ENCODE results near the gene WFDC1. TPM values are rescaled to one million over a fixed set of nuclear protein-coding genes. Genes with fewer than 3 reads are reported as not detected.

WFDC1 gene
- polyA plus RNA-seq (ENCODE audit: insufficient read length in 3 of 3), result 1 to 10 TPM; 1.9 to 3.8 (median 3.5) TPM
- long read RNA-seq, donor 1, partial matches to known transcripts, result 0 of 2 reads
- long read RNA-seq, donor 1, other reads (novel, unspliced or antisense), result 0 of 2 reads
- long read RNA-seq, donor 2, full-length matches to known transcripts, result 1 of 1 reads
- long read RNA-seq, donor 2, partial matches to known transcripts, result 0 of 1 reads
- long read RNA-seq, donor 2, other reads (novel, unspliced or antisense), result 0 of 1 reads
- long read RNA-seq, donor 3, partial matches to known transcripts, result 0 of 2 reads
- long read RNA-seq, donor 3, other reads (novel, unspliced or antisense), result 0 of 2 reads
- long read RNA-seq, donor 4, result 0 reads
- long read RNA-seq, donor 5, result 0 reads
- long read RNA-seq, donor 6, result 0 reads
- long read RNA-seq, donor 7, full-length matches to known transcripts, result 3 of 3 reads
- long read RNA-seq, donor 7, partial matches to known transcripts, result 0 of 3 reads
- long read RNA-seq, donor 7, other reads (novel, unspliced or antisense), result 0 of 3 reads
- long read RNA-seq, donor 8, result 0 reads
- long read RNA-seq, donor 9, full-length matches to known transcripts, result 3 of 3 reads
- long read RNA-seq, donor 9, partial matches to known transcripts, result 0 of 3 reads
- long read RNA-seq, donor 9, other reads (novel, unspliced or antisense), result 0 of 3 reads
- long read RNA-seq, donor 10, full-length matches to known transcripts, result 1 of 1 reads
- long read RNA-seq, donor 10, partial matches to known transcripts, result 0 of 1 reads
- long read RNA-seq, donor 10, other reads (novel, unspliced or antisense), result 0 of 1 reads
- long read RNA-seq, donor 11, partial matches to known transcripts, result 0 of 1 reads
- long read RNA-seq, donor 11, other reads (novel, unspliced or antisense), result 0 of 1 reads
- long read RNA-seq, donor 12, full-length matches to known transcripts, result 3 of 3 reads
- long read RNA-seq, donor 12, partial matches to known transcripts, result 0 of 3 reads
- long read RNA-seq, donor 12, other reads (novel, unspliced or antisense), result 0 of 3 reads
- long read RNA-seq, donor 13, result 0 reads
- long read RNA-seq, donor 14, partial matches to known transcripts, result 0 of 2 reads
- long read RNA-seq, donor 14, other reads (novel, unspliced or antisense), result 0 of 2 reads
- long read RNA-seq, donor 15, result 0 reads
- long read RNA-seq, donor 16, partial matches to known transcripts, result 0 of 4 reads
- long read RNA-seq, donor 16, other reads (novel, unspliced or antisense), result 0 of 4 reads

DNA sequence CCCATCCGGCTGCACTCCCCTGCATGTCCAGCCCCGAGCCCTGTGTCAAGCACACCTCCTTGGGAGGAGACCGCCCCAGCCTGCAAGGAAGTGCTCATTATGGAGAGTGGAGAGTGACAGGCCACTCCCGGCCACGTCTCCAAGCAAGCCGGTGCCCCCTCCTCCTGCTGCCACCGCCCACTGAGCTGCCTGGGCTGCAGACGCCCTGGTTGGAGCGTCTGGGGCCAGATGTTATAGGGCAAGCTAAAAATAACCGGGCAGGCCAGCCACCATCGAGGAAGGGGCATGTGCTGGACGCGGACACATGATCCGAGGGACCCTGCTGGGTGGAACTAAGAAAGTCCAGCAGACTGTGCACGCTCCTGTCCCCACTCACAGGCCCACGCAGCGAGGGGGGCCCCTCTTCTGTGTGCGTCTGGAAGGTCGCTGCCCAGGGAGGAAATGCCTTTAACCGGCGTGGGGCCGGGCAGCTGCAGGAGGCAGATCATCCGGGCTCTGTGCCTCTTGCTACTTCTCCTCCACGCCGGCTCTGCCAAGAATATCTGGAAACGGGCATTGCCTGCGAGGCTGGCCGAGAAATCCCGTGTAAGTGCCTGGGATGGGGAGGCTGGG is at the start of gene WFDC1:
WFDC1 (plus strand) TSS at position 348 of the 612 bp plus-strand sequence; CDS start at position 442, 94 bp downstream.
- DNase-seq (ENCODE audit: extremely low read depth in 1 of 11, low read depth in 9 of 11, low spot score in 4 of 11), result no peak

GRCh38 chr16:84245956-84246678 is 48.6 kb upstream of the WFDC1 start:
- DNase-seq (ENCODE audit: extremely low read depth in 1 of 11, low read depth in 9 of 11, low spot score in 4 of 11), result no peak

- DNase-seq (ENCODE audit: extremely low read depth in 1 of 11, low read depth in 9 of 11, low spot score in 4 of 11), result no peak
Measured at GRCh38 chr16:84246679-84247077, 48.0 kb upstream of the WFDC1 start.

DNA sequence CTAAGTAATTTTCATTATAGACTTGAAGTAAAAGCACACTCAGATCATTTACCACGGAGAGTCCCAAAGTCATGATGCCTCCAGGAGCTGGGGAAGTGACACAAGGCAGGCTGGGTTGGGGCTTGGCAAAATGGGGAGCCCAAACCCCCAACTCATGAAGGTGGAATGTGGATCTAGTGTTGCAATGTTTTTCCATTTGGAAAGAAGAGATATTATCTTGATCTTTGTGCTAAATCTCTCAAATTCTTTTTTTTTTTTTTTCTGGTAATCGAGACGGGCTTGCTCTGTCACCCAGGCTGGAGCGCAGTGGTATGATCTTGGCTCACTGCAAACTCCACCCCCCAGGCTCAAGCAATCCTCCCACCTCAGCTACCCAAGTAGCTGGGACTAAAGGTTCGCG is 47.3 kb upstream of the WFDC1 start:
- DNase-seq (ENCODE audit: extremely low read depth in 1 of 11, low read depth in 9 of 11, low spot score in 4 of 11), result no peak

GRCh38 chr16:84247844-84248243 is 46.8 kb upstream of the WFDC1 start:
- DNase-seq (ENCODE audit: extremely low read depth in 1 of 11, low read depth in 9 of 11, low spot score in 4 of 11), result no peak

DNA sequence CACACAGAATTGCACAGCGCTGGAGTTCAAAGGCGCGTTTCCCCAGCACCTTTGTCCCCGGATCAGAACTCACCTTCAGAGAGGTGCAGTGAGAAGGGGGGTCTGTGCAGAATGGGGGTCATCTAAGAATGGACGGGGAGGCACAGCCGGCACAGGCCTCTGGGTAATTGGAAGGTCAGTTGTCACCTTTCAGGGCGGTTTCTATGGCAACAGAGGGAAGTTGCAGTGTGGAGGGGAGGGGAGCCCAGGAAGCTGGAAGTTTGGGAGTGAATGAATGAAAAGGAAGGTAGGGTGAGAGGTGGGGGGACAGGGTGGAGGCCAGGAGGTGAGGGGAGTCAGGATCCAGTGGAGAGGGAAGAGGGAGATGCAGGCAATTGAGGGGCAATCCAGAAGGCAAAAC is 42.5 kb upstream of the WFDC1 start:
- no peak for DNase-seq (ENCODE audit: extremely low read depth in 1 of 11, low read depth in 9 of 11, low spot score in 4 of 11)

DNA sequence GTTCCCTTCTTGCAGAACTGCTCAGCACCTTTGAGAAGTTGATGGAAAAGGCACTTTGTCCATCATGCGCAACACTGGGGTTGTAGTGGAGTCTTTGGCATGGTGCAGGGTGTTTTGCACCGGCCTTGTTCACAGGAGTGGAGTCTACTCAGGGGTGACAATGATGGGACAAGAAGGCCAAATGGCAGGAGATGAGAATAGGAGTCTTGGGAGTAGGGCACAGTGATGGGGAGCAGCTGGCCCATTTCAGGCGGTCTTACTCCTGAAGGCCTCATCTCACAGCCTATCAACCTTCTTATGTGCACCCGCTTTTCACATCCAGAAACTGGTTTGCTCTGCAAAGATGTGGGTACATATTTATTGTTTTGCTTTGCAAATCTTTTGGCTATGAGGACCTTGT is 41.5 kb upstream of the WFDC1 start:
- no peak for DNase-seq (ENCODE audit: extremely low read depth in 1 of 11, low read depth in 9 of 11, low spot score in 4 of 11)

DNA sequence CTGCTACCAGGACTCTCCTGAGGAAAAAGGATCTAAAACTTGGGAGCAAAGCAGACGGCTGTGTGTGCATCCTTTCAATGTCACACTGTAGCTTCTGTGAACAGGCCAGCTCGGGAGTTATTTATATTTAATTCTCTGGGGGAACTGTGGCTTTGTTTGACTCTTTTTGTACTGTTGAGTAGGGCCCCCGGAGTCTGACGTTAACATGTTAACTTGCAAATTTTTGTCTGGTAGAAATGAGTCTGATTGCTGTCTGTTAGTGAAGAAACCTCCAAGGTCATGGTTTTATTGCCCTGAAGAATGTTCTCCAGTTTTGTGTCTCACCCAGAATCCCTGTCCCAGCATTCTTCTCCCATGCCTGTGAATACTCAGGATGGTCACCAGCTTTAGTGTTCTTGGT is 40.6 kb upstream of the WFDC1 start:
- DNase-seq (ENCODE audit: extremely low read depth in 1 of 11, low read depth in 9 of 11, low spot score in 4 of 11), result no peak

GRCh38 chr16:84255050-84255810 is 39.4 kb upstream of the WFDC1 start:
- DNase-seq (ENCODE audit: extremely low read depth in 1 of 11, low read depth in 9 of 11, low spot score in 4 of 11), result no peak

DNA sequence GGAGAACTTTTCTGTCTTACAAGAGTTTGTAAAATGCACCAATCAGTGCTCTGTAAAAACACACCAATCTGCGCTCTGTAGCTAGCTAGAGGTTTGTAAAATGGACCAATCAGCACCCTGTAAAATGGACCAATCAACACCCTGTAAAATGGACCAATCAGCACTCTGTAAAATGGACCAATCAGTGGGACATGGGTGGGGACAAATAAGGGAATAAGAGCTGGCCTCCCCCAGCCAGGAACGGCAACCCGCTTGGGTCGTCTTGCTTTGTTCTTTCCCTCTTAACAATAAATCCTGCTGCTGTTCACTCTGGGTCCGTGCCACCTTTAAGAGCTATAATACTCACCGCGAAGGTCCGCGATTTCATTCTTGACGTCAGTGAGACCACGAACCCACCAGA is 36.4 kb upstream of the WFDC1 start:
- DNase-seq (ENCODE audit: extremely low read depth in 1 of 11, low read depth in 9 of 11, low spot score in 4 of 11), result no peak

DNA sequence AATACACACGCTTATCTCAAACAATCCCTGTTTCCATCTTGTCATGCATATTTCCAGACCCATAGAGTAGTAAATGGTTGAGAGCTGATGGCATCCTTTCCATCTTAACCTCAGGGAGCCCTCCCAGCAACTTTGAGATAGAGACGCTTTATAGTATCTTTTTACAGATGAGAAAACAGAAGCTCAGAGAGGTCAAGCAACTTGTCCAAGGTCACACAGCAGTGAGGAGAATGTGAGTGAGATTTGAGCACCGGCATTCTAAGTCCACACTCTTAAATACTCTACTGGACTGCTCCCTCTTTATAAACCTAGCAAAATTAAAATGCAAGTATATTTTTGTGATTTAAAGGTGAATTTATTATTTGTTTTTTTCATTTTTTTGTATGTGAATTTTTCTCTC is 35.0 kb upstream of the WFDC1 start:
- no peak for DNase-seq (ENCODE audit: extremely low read depth in 1 of 11, low read depth in 9 of 11, low spot score in 4 of 11)

- no peak for DNase-seq (ENCODE audit: extremely low read depth in 1 of 11, low read depth in 9 of 11, low spot score in 4 of 11)
Measured at GRCh38 chr16:84260766-84261554, 33.7 kb upstream of the WFDC1 start.

- no peak for DNase-seq (ENCODE audit: extremely low read depth in 1 of 11, low read depth in 9 of 11, low spot score in 4 of 11)
Measured at GRCh38 chr16:84262031-84262430, 32.6 kb upstream of the WFDC1 start.

DNA sequence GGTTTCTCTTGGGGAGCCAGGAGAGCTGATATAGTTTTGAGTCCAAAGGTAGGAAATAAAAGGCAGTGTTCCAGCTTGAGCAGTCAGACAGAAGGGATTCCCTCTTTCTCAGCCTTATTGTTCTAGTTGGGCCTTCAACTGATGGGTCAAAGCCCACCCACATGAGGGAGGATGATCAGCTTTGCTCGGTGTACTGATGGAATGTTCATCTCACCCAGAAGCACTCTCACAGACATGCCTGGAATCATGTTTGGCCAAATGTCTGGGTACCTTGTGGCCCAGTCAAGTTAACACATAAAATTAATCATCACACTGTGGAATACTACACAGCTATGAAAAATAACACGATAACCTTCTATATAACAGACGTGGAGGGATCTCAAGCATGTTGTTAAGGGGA is 31.7 kb upstream of the WFDC1 start:
- DNase-seq (ENCODE audit: extremely low read depth in 1 of 11, low read depth in 9 of 11, low spot score in 4 of 11), result no peak

GRCh38 chr16:84266451-84266850 is 28.2 kb upstream of the WFDC1 start:
- peak in 4 of 11 donors; percentile 32 to 67 (median 53) for DNase-seq (ENCODE audit: extremely low read depth in 1 of 11, low read depth in 9 of 11, low spot score in 4 of 11)

GRCh38 chr16:84267380-84267779 is 27.3 kb upstream of the WFDC1 start:
- no peak for DNase-seq (ENCODE audit: extremely low read depth in 1 of 11, low read depth in 9 of 11, low spot score in 4 of 11)
